HG03025 (cell line): ENCODE measurements around the gene P2RY8.
"Not testable (repeated sequence)": the region's sequence is repeated elsewhere in the genome, so short reads cannot be mapped to it uniquely, and the experiment has no call there.

ENCODE experiments used
- ATAC-seq: cut with Tn5 transposase; IDR thresholded peaks from one replicate; pipeline ENCODE4 v1.9.1; 2021; ENCODE audit warnings: mild to moderate bottlenecking, moderate library complexity; ENCODE audit not compliant: unreplicated experiment, low FRiP score

P2RY8 gene

GRCh38 chrX:1466232-1466661 is 70.7 kb downstream of the P2RY8 start:
- ATAC-seq: no peak

GRCh38 chrX:1465286-1466231 is 71.4 kb downstream of the P2RY8 start:
- ATAC-seq: no peak

GRCh38 chrX:1464971-1465285 is 72.1 kb downstream of the P2RY8 start:
- ATAC-seq: no peak

GRCh38 chrX:1464041-1464970 is 72.7 kb downstream of the P2RY8 start:
- no peak for ATAC-seq

GRCh38 chrX:1463581-1463980 is 73.4 kb downstream of the P2RY8 start:
- no peak for ATAC-seq

- no peak for ATAC-seq
Observed at GRCh38 chrX:1462596-1463251, 74.3 kb downstream of the P2RY8 start.

GRCh38 chrX:1462110-1462509 is 74.9 kb downstream of the P2RY8 start:
- ATAC-seq: no peak

- no peak for ATAC-seq
Observed at GRCh38 chrX:1455948-1456280, 81.1 kb downstream of the P2RY8 start.

GRCh38 chrX:1453951-1454785 is 82.8 kb downstream of the P2RY8 start:
- peak; percentile 35 for ATAC-seq

- ATAC-seq: no peak
Observed at GRCh38 chrX:1453395-1453783, 83.6 kb downstream of the P2RY8 start.

- peak; percentile 67 for ATAC-seq
Observed at GRCh38 chrX:1452516-1453394, 84.2 kb downstream of the P2RY8 start, which contains the start of gene ASMTL. TSS of gene ASMTL (minus strand) at chrX:1452909. CDS start at chrX:1452840, 69 bp downstream.

- ATAC-seq: no peak
Observed at GRCh38 chrX:1451661-1452515, 85.1 kb downstream of the P2RY8 start.

- ATAC-seq: no peak
Observed at GRCh38 chrX:1451251-1451660, 85.7 kb downstream of the P2RY8 start.

- ATAC-seq: no peak
Observed at GRCh38 chrX:1450361-1451161, 86.4 kb downstream of the P2RY8 start.

- ATAC-seq: no peak
Observed at GRCh38 chrX:1449823-1450149, 87.2 kb downstream of the P2RY8 start.

- ATAC-seq: no peak
Observed at GRCh38 chrX:1449036-1449822, 87.8 kb downstream of the P2RY8 start.

- ATAC-seq: not testable (repeated sequence)
Observed at GRCh38 chrX:1448573-1449001, 88.4 kb downstream of the P2RY8 start.
